ENCODE measurements around the gene ACACB. TPM values are rescaled to one million over a fixed set of nuclear protein-coding genes. Genes with fewer than 3 reads are reported as not detected.

Gene ACACB
- total and polyA plus RNA-seq, 2 donors (not counting 3 experiments of a cell fraction or from before 2014, with no cell fraction given) = 1.3 to 5.7 TPM

DNA sequence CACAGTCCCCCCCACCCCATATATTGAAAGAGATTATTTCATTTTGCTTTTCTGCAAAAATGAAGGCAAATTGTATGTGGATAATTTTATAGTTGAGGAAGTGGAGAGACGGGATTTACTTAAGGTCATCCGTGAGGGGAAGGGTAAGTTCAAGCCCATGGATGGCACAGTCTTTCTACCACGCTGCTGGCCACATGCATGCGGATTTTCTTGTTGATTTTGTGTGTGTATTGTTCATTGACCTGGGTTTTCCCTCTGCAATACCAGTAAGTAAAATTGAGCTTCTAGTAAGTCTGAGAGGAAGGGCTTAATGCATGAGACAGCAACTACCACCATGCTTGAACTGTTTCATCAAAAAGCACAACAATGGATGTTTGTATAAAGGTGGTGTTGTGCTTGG, 35.1 kb downstream of the ACACB start:
- Histone ChIP-seq H3K9me3 (replicated peaks; ENCODE audit: control insufficient read depth, insufficient read depth, low read length) (no peaks in the 10 kb centered on the region), H3K4me2 (ENCODE audit: insufficient read depth, low read length) (no peak overlapping the region), H3K79me2 (ENCODE audit: control insufficient read depth, insufficient read depth, low read length) (no peaks in the 10 kb centered on the region), H3K4me3 (replicated peaks in 1 of 3; ENCODE audit: insufficient read depth in 1 of 3, low read depth in 1 of 3, low read length in 3 of 3) (no peak overlapping the region), H3K27ac (ENCODE audit: insufficient read depth, low read depth, low read length) (no peak overlapping the region), H3K36me3 (ENCODE audit: control insufficient read depth in 2 of 2, extremely low read depth in 1 of 2, insufficient read depth in 2 of 2, low read length in 2 of 2) (no peaks in the 10 kb centered on the region), H4K20me1 (replicated peaks; ENCODE audit: control insufficient read depth, extremely low read depth, insufficient read depth, low read length) (no peaks in the 10 kb centered on the region), H3K4me1 (ENCODE audit: control insufficient read depth, extremely low read depth, insufficient read depth, low read length) (no peaks in the 10 kb centered on the region), H2AFZ (ENCODE audit: low read depth, low read length) (no peak overlapping the region), H3K9ac (replicated peaks; ENCODE audit: extremely low read depth, insufficient read depth, low read length) (no peak overlapping the region), H3K9me1 (replicated peaks; ENCODE audit: control insufficient read depth, extremely low read depth, insufficient read depth, low read length) (no peaks in the 10 kb centered on the region), H3K27me3 (ENCODE audit: control insufficient read depth in 2 of 2, insufficient read depth in 2 of 2, low read length in 2 of 2) (peaks cover 2 to 3% of the 10 kb centered on the region in 2 experiments)
- intact Hi-C loops (cut with micrococcal nuclease) (no loop called here), dilution Hi-C loops (cut with MboI; ENCODE audit: extremely low pct_ligation_motif_present, low sequenced_read_pairs) (no loop called here)
- DNase-seq (ENCODE audit: low read depth, low spot score) = no peak
- TF ChIP-seq JUN (IDR thresholded peaks at IDR 0.05; ENCODE audit: borderline replicate concordance, insufficient read depth, insufficient read length, low read depth) (no peak), GATA2 (IDR thresholded peaks at IDR 0.05; ENCODE audit: insufficient read depth, insufficient read length, low read depth, low read length) (no peak), POLR2AphosphoS5 (IDR thresholded peaks at IDR 0.05; ENCODE audit: insufficient read depth, low read depth, low read length) (no peak), MAX (IDR thresholded peaks at IDR 0.05; ENCODE audit: insufficient read depth, insufficient read length) (no peak), CTCF (IDR thresholded peaks at IDR 0.05; ENCODE audit: extremely low read depth in 1 of 2, insufficient read depth in 1 of 2, low read depth in 1 of 2, low read length in 2 of 2) (no peak), EZH2 (IDR thresholded peaks at IDR 0.05; ENCODE audit: borderline replicate concordance, low read depth, low read length, severe bottlenecking) (no peak), POLR2A (IDR thresholded peaks at IDR 0.05; ENCODE audit: low read depth, low read length) (no peak), MYC (IDR thresholded peaks at IDR 0.05; ENCODE audit: low read depth, low read length) (no peak), FOS (IDR thresholded peaks at IDR 0.05; ENCODE audit: borderline replicate concordance, insufficient read depth, low read length) (no peak)
- CTCF ChIA-PET = interaction anchor here (0.6 to 1.3 kb wide), 2 partner anchors 91 to 243 kb away, joined by 3 read pairs; no protein-coding TSS in a partner anchor
- FAIRE-seq = no peak
- BruUV-seq (replicated peaks) = no TSS peak
- POLR2A ChIA-PET = no interaction called here

Data from endothelial cell of umbilical vein (primary cell).